Measurements from ENCODE around the gene STK26. TPM values are rescaled to one million over a fixed set of nuclear protein-coding genes. Genes with fewer than 3 reads are reported as not detected.

Gene STK26
- total RNA-seq, 4 donors from 2014 or later, result 65.9 to 137 (median 111) TPM

DNA sequence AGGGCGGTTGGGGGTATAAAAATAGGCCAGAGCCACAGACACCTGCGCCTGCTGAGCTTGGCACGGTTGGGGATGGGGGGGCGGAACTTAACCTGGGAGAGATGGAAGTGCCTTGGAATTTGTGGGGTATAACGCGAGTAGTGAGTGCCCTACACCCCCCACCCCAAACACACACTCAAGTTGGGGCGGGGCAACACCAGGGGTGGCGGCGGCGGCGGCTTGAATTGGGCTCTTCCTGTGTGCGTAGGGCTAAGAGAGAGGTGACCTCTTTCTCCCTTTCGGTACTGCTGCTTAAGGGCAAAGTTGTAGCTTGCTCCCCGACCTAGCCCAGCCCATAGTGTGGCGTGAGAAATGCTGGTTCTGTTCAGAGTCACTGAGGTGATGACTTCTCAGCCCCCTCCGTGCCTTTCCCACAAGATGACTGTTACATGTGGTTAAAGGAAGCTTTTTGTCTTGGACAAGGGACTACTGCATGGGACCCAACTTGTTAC lies 839 bp downstream of the STK26 start:
- intact Hi-C loops (cut with DNase I; ENCODE audit: low total_unique reads), result no loop called here
- no peaks in the 10 kb centered on the region for H3K27me3 ChIP-seq
- peak; percentile 15 to 19 for DNase-seq
- peak overlapping the region; percentile 74 to 83 for H3K27ac ChIP-seq
- TF ChIP-seq, protein P1, sequence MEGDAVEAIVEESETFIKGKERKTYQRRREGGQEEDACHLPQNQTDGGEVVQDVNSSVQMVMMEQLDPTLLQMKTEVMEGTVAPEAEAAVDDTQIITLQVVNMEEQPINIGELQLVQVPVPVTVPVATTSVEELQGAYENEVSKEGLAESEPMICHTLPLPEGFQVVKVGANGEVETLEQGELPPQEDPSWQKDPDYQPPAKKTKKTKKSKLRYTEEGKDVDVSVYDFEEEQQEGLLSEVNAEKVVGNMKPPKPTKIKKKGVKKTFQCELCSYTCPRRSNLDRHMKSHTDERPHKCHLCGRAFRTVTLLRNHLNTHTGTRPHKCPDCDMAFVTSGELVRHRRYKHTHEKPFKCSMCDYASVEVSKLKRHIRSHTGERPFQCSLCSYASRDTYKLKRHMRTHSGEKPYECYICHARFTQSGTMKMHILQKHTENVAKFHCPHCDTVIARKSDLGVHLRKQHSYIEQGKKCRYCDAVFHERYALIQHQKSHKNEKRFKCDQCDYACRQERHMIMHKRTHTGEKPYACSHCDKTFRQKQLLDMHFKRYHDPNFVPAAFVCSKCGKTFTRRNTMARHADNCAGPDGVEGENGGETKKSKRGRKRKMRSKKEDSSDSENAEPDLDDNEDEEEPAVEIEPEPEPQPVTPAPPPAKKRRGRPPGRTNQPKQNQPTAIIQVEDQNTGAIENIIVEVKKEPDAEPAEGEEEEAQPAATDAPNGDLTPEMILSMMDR (IDR thresholded peaks at IDR 0.05), result no peak
- TF ChIP-seq POLR2A (IDR thresholded peaks at IDR 0.05), result no peak
- H3K4me3 ChIP-seq, result peak overlapping the region; percentile 57 to 68
- H3K9me3 ChIP-seq, result no peaks in the 10 kb centered on the region
- no peaks in the 10 kb centered on the region for H3K36me3 ChIP-seq
- H3K4me1 ChIP-seq, result no peaks in the 10 kb centered on the region

DNA sequence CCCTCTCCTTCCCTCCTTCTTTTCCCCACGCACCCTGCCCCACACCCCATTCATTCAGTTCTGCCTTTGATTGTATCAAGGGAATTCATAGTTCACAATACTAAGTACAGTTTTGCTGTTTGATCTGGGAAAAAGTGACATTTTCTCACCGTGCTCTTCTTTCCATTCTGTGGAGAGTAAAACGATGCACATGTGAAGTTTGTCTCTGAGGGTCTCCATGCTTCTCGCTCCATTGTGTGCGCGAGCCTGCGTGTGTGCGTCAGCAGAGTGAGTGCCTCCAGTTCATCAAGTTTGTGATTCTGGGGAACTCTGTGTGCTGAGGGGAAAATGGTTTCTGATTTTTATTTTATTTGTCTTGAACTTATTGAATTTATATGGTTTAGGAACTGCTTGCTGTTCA lies 1.9 kb downstream of the STK26 start:
- Histone ChIP-seq H3K9me3 (no peaks in the 10 kb centered on the region), H3K36me3 (no peaks in the 10 kb centered on the region), H3K4me1 (no peaks in the 10 kb centered on the region), H3K27me3 (no peaks in the 10 kb centered on the region), H3K27ac (peak overlapping the region in 1 of 2 donors; percentile 83), H3K4me3 (peak overlapping the region; percentile 57 to 68)
- TF ChIP-seq, protein P1 (IDR thresholded peaks at IDR 0.05), result no peak
- no peak for TF ChIP-seq POLR2A (IDR thresholded peaks at IDR 0.05)
- DNase-seq, result no peak
- intact Hi-C loops (cut with DNase I; ENCODE audit: low total_unique reads), result no loop called here

DNA sequence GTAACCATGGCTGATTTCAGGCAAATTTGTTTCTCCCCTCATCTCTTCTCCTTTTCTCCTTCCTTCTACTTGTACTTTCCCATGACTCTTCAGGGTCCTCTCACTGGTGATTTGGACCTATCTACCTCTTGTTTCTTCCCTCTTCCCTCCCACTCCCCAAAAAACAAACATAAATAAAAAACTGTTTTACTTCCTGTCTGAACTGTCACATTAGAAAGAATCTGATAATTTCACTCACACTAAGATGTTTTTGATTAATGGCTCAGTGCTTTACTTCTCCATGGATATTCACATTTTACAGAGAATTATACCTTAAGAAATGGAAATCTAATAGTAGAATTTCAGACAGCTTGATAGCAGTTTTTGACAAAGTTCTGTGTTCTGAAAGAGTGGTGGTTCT lies 7.2 kb downstream of the STK26 start:
- no peak overlapping the region for H3K4me3 ChIP-seq
- no peaks in the 10 kb centered on the region for H3K36me3 ChIP-seq
- TF ChIP-seq, protein P1 (IDR thresholded peaks at IDR 0.05), result no peak
- TF ChIP-seq POLR2A (IDR thresholded peaks at IDR 0.05), result no peak
- intact Hi-C loops (cut with DNase I; ENCODE audit: low total_unique reads), result no loop called here
- no peak for DNase-seq
- H3K4me1 ChIP-seq, result no peaks in the 10 kb centered on the region
- H3K27ac ChIP-seq, result no peak overlapping the region
- H3K27me3 ChIP-seq, result no peaks in the 10 kb centered on the region
- no peaks in the 10 kb centered on the region for H3K9me3 ChIP-seq

DNA sequence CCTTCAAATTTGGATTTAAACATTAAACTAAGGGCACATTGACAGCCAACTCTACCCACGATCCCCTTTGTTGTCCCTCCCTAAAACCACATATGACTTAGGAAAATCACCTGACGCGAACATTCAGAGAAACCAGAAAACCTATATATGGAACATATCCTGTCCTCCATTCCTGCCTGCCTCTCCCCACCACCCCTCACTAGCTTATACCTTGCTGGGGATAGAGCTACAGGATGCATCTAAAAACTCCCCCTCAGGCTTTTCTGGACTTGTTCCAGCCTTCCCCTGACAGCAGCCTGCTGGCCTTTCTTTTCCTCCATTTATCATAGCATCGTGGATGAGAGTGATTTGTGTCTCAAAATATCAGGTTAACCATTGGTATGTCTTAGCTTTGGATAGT lies 8.8 kb downstream of the STK26 start:
- H3K4me3 ChIP-seq, result no peak overlapping the region
- H3K4me1 ChIP-seq, result no peaks in the 10 kb centered on the region
- no peak for TF ChIP-seq POLR2A (IDR thresholded peaks at IDR 0.05)
- TF ChIP-seq, protein P1 (IDR thresholded peaks at IDR 0.05), result no peak
- no peak for DNase-seq
- no peaks in the 10 kb centered on the region for H3K9me3 ChIP-seq
- H3K27ac ChIP-seq, result no peak overlapping the region
- no peaks in the 10 kb centered on the region for H3K27me3 ChIP-seq
- no peaks in the 10 kb centered on the region for H3K36me3 ChIP-seq
- intact Hi-C loops (cut with DNase I; ENCODE audit: low total_unique reads), result no loop called here

DNA sequence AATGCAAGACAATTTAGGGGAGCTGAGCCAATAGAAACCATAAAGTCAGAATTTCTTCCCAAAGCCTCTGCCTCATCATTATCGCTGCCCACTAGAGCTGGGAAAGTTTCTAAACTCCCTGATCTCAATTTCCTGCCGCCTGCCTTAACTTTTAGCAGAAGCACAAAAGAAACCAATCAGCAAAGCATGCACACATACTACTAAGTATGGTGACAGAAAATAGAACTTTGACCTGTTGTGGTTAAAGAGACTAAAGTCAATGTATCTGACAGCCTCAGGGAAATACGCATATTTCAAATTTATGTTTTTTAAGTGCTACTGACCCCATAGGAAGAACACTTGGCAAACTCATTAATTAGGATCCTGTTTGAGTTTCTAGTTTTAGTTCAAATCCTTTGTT lies 10.1 kb downstream of the STK26 start:
- H3K9me3 ChIP-seq, result no peaks in the 10 kb centered on the region
- no peak for TF ChIP-seq POLR2A (IDR thresholded peaks at IDR 0.05)
- TF ChIP-seq, protein P1 (IDR thresholded peaks at IDR 0.05), result no peak
- no peak for DNase-seq
- H3K27ac ChIP-seq, result no peak overlapping the region
- no peaks in the 10 kb centered on the region for H3K27me3 ChIP-seq
- H3K36me3 ChIP-seq, result no peaks in the 10 kb centered on the region
- intact Hi-C loops (cut with DNase I; ENCODE audit: low total_unique reads), result no loop called here
- no peaks in the 10 kb centered on the region for H3K4me1 ChIP-seq
- H3K4me3 ChIP-seq, result no peak overlapping the region

All from uterus (tissue), 4 donors.